ENCODE results near the gene SGPP2.

- TF ChIP-seq CTCF (optimal IDR thresholded peaks at IDR 0.05 in 1 of 3, IDR thresholded peaks at IDR 0.05 in 1 of 3, conservative IDR thresholded peaks at IDR 0.05 in 1 of 3; ENCODE audit: extremely low read depth in 1 of 3, insufficient read depth in 2 of 3, low read length in 3 of 3) (no peak), EZH2 (IDR thresholded peaks at IDR 0.05; ENCODE audit: low read length) (no peak)
These were observed 147.9 kb downstream of the SGPP2 start for GRCh38 chr2:222572264-222572721.
